Smooth muscle cell (in vitro differentiated cells): Measurements from ENCODE around the gene CTTNBP2NL. TPM values are rescaled to one million over a fixed set of nuclear protein-coding genes. Genes with fewer than 3 reads are reported as not detected.

Source experiments
- DNase-seq: peaks from one replicate; lab custom pipeline; 2025; ENCODE audit not compliant: unreplicated experiment; lab: John Stamatoyannopoulos, UW
- H2AFZ ChIP-seq: fragments of 200-600 bp; sonication (generic); 2 replicates; pipeline ENCODE4 v1.6.0; 2016; ENCODE audit warnings: antibody characterized with exemption, low read depth, mild to moderate bottlenecking
- H3F3A ChIP-seq: fragments of 200-600 bp; sonication (generic); 2 replicates; pipeline ENCODE4 v1.6.0; 2017; ENCODE audit warnings: antibody characterized with exemption, low read depth
- H3K27ac ChIP-seq: fragments of 200-600 bp; sonication (generic); 2 replicates; pipeline ENCODE4 v1.5.1; 2016; ENCODE audit warnings: low read depth, mild to moderate bottlenecking
- H3K27me3 ChIP-seq: fragments of 200-600 bp; sonication (generic); 2 replicates; pipeline ENCODE4 v1.6.1; 2016; ENCODE audit warnings: low read depth, mild to moderate bottlenecking
- H3K36me3 ChIP-seq: fragments of 200-600 bp; sonication (generic); 2 replicates; pipeline ENCODE4 v1.5.1; 2016; ENCODE audit warnings: low read depth
- H3K4me1 ChIP-seq: fragments of 200-600 bp; sonication (generic); 2 replicates; pipeline ENCODE4 v1.5.1; 2016; ENCODE audit warnings: low read depth
- H3K4me2 ChIP-seq: fragments of 200-600 bp; sonication (generic); 2 replicates; pipeline ENCODE4 v1.6.0; 2016; ENCODE audit warnings: mild to moderate bottlenecking
- H3K4me3 ChIP-seq: fragments of 200-600 bp; sonication (generic); 2 replicates; pipeline ENCODE4 v1.5.1; 2016; ENCODE audit warnings: mild to moderate bottlenecking
- H3K79me2 ChIP-seq: fragments of 200-600 bp; sonication (generic); 2 replicates; pipeline ENCODE4 v1.6.0; 2016; ENCODE audit warnings: low read depth, mild to moderate bottlenecking
- H3K9ac ChIP-seq: fragments of 200-600 bp; sonication (generic); 2 replicates; pipeline ENCODE4 v1.6.0; 2016; ENCODE audit warnings: low read depth
- H3K9me3 ChIP-seq: fragments of 200-600 bp; sonication (generic); replicated peaks from 2 replicates; pipeline ENCODE4 v1.5.1; 2016; ENCODE audit warnings: low read depth
- H4K20me1 ChIP-seq: fragments of 200-600 bp; sonication (generic); 2 replicates; pipeline ENCODE4 v1.6.0; 2016; ENCODE audit warnings: low read depth
- WGBS: methylation state at CpG from one replicate; pipeline ENCODE4 v1.1.7; 2016; ENCODE audit warnings: low lambda C conversion rate; 5-methylcytosine and 5-hydroxymethylcytosine counted together
- microRNA-seq: library from miRNA; unstranded; fragments of <30 nt; microRNA quantifications from one replicate; pipeline ENCODE4, GENCODE V29; 2016; ENCODE audit warnings: borderline number of aligned reads
- polyA plus RNA-seq: library from polyadenylated mRNA; unstranded; fragments of >200 nt; fragmentation: Nextera tagmentation; extraction: Ambion mirVana; gene quantifications from 2 replicates; pipeline ENCODE4 v1.2.1, GENCODE V29; 2016
- small RNA-seq: library from RNA; depleted of rRNA; stranded (forward); fragments of <200 nt; gene quantifications from one replicate; pipeline ENCODE3, GENCODE V24; 2014
- total RNA-seq: library from RNA; depleted of rRNA; stranded (reverse); fragments of >200 nt; gene quantifications from 2 replicates; pipeline ENCODE4 v1.2.3, GENCODE V29; 2014
- TF ChIP-seq, protein P1 (sequence below): fragments of 200-600 bp; sonication (generic); IDR thresholded peaks from 2 replicates; pipeline ENCODE4 v1.5.1; 2017; ENCODE audit warnings: borderline replicate concordance, mild to moderate bottlenecking, antibody characterized with exemption; ENCODE audit not compliant: insufficient read depth, poor library complexity, severe bottlenecking

The CTTNBP2NL gene
- total and polyA plus RNA-seq, 2 experiments from 2014 or later, result 10.4 to 19.7 TPM

DNA sequence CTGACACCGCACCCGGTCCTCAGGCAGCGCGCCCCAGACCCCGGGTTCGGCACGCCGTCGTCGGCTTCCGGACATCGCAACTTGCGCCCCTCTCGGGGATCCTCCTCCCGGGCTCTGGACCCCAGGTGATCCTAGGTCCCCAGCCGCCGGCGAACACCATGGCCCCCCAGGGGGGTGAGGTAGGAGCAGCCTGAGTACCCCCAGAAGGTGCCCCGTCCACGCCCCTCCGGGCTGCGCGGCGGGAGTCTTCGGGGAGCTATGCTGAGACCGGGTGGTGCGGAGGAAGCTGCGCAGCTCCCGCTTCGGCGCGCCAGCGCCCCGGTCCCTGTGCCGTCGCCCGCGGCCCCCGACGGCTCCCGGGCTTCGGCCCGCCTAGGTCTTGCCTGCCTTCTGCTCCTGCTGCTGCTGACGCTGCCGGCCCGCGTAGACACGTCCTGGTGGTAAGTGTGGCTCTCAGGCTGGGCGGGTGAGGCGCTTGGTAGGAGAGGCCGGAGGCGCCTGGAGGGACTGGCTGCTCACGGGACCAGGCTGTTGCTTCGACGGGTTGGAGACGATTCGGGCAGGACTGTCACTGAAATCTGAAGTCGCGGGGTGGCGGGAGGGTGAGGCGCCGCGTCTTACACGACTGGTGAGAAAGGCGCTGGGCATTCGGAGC lies 113.1 kb downstream of the CTTNBP2NL start:
- TF ChIP-seq, protein P1, sequence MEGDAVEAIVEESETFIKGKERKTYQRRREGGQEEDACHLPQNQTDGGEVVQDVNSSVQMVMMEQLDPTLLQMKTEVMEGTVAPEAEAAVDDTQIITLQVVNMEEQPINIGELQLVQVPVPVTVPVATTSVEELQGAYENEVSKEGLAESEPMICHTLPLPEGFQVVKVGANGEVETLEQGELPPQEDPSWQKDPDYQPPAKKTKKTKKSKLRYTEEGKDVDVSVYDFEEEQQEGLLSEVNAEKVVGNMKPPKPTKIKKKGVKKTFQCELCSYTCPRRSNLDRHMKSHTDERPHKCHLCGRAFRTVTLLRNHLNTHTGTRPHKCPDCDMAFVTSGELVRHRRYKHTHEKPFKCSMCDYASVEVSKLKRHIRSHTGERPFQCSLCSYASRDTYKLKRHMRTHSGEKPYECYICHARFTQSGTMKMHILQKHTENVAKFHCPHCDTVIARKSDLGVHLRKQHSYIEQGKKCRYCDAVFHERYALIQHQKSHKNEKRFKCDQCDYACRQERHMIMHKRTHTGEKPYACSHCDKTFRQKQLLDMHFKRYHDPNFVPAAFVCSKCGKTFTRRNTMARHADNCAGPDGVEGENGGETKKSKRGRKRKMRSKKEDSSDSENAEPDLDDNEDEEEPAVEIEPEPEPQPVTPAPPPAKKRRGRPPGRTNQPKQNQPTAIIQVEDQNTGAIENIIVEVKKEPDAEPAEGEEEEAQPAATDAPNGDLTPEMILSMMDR, result no peak
- Histone ChIP-seq H3K4me2 (peak overlapping the region; percentile 85), H4K20me1 (no peaks in the 10 kb centered on the region), H3K4me3 (peak overlapping the region; percentile 45), H2AFZ (no peak overlapping the region), H3K79me2 (no peaks in the 10 kb centered on the region), H3F3A (no peaks in the 10 kb centered on the region), H3K9me3 (no peaks in the 10 kb centered on the region), H3K27ac (no peak overlapping the region), H3K36me3 (no peaks in the 10 kb centered on the region), H3K9ac (no peak overlapping the region), H3K27me3 (peaks cover 61% of the 10 kb centered on the region), H3K4me1 (peaks cover 4% of the 10 kb centered on the region)
- no peak for DNase-seq
- WGBS, result 4% methylated on average over 66 of the region's 66 CpGs

DNA sequence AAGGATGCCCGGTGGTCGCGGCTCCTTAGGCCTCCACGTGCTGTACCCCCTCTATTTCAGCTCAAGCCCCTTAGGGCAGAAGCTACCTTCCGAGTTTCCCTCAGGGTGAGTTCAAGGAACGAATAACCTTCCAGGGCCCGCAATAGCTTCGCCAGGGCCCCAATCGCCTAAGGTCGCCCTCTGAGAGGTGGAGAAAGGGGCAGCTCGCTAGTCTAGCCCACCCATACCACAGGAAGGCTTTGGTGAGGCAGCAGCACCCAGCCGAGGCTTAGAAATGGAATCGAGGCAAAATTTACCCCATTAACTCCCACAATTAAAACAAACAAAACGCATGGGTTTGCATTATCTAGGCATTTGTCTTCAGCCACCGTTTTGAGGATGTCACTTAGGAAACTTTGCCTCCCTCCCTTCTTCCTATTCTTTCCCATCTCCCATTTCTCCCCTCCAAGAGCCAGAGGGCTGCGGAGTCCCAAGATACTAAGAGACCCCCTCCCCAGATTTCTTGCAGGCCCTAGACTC lies 113.7 kb downstream of the CTTNBP2NL start:
- no peak overlapping the region for H3K9ac ChIP-seq
- H2AFZ ChIP-seq, result no peak overlapping the region
- H3K27ac ChIP-seq, result no peak overlapping the region
- 21% methylated on average over 16 of the region's 16 CpGs for WGBS
- DNase-seq, result no peak
- no peaks in the 10 kb centered on the region for H3K36me3 ChIP-seq
- TF ChIP-seq, protein P1, result no peak
- no peaks in the 10 kb centered on the region for H3F3A ChIP-seq
- no peak overlapping the region for H3K4me2 ChIP-seq
- no peaks in the 10 kb centered on the region for H3K79me2 ChIP-seq
- peak overlapping the region; percentile 45 for H3K4me3 ChIP-seq
- H3K27me3 ChIP-seq, result peaks cover 55% of the 10 kb centered on the region
- H3K4me1 ChIP-seq, result peaks cover 4% of the 10 kb centered on the region
- no peaks in the 10 kb centered on the region for H3K9me3 ChIP-seq
- H4K20me1 ChIP-seq, result no peaks in the 10 kb centered on the region

DNA sequence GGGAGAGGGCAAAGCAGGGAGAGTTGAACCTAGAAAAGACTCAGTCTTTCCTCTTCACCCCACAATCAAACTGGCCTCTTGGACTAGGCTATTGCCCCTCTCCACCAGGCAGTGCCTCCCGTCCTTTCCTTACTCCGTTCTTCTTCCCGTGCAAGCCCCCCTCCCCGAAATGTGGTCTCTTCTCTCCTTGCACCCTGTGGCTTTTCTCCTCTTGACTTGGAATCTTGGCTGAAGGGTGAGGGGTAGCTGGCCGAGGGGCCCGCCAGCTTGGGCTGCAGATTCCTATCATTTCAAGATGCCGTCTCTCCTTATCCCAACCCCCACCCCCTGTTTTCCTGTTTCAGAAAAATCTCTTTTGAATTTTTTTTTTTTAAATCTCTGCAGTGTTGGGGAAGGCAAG lies 114.3 kb downstream of the CTTNBP2NL start:
- Histone ChIP-seq H3K79me2 (no peaks in the 10 kb centered on the region), H3K36me3 (no peaks in the 10 kb centered on the region), H3K27ac (no peak overlapping the region), H3K9me3 (no peaks in the 10 kb centered on the region), H2AFZ (no peak overlapping the region), H3K4me3 (no peak overlapping the region), H3K9ac (no peak overlapping the region), H3K4me1 (peaks cover 8% of the 10 kb centered on the region), H4K20me1 (no peaks in the 10 kb centered on the region), H3K27me3 (peaks cover 49% of the 10 kb centered on the region), H3F3A (no peaks in the 10 kb centered on the region), H3K4me2 (no peak overlapping the region)
- TF ChIP-seq, protein P1, result no peak
- 37% methylated on average over 7 of the region's 7 CpGs for WGBS
- DNase-seq, result no peak

Small RNA genes within 50 kb of the gene (microRNA-seq; reads per million reads assigned to microRNA genes)
- not detected for gene MIR4256

Small RNA genes within 50 kb of the gene (small RNA-seq; reads per million reads assigned to genes)
- not detected for gene RF01210

Other genes with a start within 250 kb of the CTTNBP2NL start
- 1.8 and 3.5 TPM in 2 replicates for gene WNT2B, start 112.8 kb downstream of the CTTNBP2NL start, total RNA-seq
- gene WNT2B, start 112.8 kb downstream of the CTTNBP2NL start, polyA plus RNA-seq, result 0.41 and 1.3 TPM in 2 replicates
- 17.2 and 28.0 TPM in 2 replicates for gene ST7L, start 222.9 kb downstream of the CTTNBP2NL start, total RNA-seq
- gene ST7L, start 222.9 kb downstream of the CTTNBP2NL start, polyA plus RNA-seq, result 11.8 and 16.3 TPM in 2 replicates
- 238 and 264 TPM in 2 replicates for gene CAPZA1, start 223.6 kb downstream of the CTTNBP2NL start, total RNA-seq
- gene CAPZA1, start 223.6 kb downstream of the CTTNBP2NL start, polyA plus RNA-seq, result 100 and 114 TPM in 2 replicates